NK-92 (cell line): ENCODE results near the gene FXYD4.
"Not testable (repeated sequence)": the region's sequence is repeated elsewhere in the genome, so short reads cannot be mapped to it uniquely, and the experiment has no call there.

ENCODE experiments used
- DNase-seq: peaks from one replicate; lab custom pipeline; 2025; ENCODE audit not compliant: unreplicated experiment; lab: John Stamatoyannopoulos, UW

The FXYD4 gene

DNA sequence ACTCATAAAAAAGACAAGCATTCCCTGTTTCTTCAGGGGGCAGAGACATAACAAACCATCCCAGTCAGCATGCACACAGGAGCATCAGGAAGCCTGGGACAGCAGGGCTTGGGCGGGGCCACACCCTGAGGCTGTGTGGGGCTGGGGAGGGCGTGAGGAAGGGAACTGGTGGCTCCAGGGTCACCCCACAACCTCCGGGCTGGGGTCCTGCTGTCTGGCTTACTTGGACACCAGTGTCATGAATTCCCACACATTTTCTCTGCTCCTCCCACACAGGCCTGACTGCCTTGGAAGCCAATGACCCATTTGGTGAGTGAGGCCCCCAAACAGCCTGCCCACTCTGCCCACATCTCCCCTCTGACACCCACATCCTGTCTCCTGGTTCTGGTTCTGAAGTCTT is 2.8 kb downstream of the FXYD4 start:
- no peak for DNase-seq

DNA sequence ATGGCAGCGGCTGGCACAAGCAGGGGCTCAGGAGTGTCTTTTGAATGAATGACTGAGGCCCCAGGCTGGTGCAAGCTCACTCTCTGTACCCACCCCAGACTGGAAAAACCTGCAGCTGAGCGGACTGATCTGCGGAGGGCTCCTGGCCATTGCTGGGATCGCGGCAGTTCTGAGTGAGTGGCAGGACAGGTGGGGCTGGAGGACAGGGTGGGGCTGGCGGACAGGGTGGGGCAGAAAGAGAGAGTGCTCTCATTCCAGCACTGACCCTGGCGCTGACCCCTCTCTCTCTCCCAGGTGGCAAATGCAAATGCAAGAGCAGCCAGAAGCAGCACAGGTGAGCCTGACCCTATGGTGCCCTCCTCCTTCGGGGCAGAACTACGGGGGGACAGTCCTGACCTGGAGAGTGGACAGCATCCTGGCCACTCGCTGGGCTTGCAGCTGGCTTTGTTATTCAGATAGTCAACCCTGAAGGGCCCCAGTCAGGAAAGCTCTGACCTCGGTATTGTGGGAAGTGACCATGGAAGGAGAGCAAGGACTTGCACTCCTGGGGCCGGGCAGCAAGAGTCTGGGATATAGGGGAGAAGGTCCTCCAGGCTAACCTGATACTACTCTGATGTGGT is 4.1 kb downstream of the FXYD4 start:
- no peak for DNase-seq

DNA sequence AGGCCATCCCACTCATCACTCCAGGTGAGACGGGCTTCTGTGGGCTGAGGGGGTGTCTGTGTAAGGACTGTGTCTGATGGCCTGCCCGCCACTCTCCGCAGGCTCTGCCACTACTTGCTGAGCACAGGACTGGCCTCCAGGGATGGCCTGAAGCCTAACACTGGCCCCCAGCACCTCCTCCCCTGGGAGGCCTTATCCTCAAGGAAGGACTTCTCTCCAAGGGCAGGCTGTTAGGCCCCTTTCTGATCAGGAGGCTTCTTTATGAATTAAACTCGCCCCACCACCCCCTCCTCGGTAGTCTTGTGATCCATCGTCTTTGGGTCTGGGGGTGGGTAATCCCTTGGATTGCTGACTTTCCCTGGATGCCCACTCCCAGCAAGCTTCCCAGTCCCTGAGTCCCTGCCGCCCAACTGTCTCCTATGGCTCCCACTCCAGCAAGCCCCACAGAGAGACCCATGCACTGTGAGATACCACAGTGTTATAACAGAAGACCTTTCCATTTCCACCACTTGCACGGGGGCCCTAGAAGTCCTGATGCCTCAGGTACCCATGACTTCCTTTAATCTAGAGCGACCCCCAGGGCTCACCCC is 4.7 kb downstream of the FXYD4 start:
- DNase-seq, result no peak

DNA sequence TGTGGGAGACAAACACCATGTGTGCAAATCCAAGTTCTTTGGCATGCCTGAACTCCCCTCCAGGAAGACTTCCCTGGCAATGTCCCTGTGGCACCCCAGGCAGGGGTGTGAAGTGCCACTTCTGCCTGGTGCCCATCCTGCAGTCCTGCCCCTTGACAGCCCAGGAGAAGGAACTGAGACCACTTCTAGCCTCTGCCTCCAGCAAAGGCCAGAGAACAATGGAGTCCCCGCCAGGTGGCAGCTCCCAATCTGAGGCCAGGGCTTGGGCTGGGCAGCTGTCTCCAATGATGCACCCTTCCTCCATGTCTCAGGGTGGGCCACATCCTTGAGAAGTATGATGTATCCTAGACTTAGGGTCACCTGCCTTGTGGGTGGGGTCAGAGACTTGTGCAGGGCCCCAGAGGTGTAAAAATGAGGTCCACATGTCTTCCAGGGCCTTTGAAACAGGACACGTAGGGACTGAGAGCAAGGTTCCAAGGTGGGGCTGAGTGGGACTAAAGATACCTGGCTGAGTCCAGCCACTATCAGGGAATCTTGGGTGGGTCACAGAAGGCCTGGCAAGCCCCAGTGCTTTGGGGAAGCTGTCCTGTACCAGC is 5.5 kb downstream of the FXYD4 start:
- DNase-seq, result no peak

DNA sequence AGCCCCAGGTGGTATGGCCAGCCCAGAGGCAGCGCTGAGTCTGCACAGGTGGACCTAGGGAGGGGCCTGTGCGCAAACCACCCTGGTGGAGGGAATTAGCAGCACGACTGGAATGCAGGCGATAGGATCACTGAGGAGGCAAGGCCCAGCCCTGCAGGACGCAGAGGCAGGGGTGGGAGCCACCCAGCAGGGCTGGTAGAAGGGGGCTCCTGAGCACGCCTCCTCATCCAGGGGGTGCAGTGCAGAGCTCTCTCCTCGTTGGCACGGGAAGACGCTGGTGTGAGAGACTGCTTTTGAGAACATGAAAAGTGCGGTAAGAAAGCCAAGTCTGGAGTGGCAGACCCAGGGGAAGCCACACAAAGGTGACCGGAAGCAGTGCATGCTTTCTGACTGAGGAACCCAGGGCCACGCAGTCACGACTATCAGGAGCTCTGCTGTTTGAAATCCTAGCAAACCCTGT is 6.0 kb downstream of the FXYD4 start:
- DNase-seq, result no peak

DNA sequence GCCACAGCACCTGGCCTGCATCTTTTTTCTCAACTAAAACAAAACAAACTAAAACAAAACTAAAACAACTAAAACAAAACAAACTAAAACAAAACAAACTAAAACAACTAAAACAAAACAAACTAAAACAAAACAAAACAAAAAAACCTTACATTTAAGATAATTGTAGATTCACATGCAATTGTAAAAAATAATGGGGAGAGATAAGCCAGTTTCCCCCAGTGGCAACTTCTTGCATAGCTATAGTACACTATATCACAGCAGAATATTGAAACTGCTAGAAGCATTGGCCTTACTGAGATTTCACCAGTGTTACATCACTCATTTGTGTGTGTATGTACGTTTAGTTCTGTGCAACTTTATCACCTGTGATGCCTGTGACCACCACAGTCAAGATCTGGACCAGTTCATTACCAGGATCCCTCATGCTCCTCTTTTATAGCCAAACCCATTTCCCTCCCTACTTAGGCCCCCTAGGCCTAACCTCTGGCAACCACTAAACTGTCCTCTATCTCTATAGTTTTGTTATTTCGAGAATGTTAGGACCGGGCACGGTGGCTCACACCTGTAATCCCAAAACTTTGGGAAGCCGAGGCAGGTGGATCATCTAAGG is 9.3 kb downstream of the FXYD4 start:
- no peak for DNase-seq

DNA sequence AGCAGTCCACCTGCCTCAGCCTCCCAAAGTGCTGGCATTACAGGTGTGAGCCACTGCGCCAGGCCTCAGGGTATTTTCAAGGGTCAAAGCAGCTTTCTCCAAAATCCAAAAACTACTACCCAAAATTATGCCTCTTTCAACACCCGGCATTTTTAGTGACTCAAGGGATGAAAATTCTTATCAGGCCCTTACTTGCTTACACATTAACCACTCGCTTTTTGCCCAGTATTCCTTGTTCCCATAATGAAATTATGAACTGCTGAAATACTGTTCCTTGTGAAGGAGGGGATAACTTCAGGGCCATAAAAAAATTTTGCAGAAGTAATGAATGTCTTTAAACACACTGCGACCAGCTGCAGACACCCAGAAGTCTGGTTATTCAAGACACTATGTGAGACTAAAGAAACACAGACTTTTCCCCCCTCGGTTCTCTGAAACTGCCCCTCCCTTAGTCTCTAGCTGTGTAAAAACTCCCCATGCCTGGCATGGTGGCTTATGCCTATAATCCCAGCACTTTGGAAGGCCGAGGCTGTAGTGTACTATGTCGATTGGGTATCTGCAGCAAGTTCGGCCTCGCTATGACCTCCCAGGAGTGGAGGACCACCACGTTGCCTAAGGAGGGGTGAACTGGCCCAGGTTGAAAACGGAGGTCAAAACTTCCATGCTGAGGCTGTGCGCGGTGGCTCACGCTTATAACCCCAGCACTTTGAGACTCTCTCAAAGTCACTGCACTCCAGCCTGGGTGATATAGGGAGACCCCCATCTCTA is 12.0 kb downstream of the FXYD4 start:
- no peak for DNase-seq

DNA sequence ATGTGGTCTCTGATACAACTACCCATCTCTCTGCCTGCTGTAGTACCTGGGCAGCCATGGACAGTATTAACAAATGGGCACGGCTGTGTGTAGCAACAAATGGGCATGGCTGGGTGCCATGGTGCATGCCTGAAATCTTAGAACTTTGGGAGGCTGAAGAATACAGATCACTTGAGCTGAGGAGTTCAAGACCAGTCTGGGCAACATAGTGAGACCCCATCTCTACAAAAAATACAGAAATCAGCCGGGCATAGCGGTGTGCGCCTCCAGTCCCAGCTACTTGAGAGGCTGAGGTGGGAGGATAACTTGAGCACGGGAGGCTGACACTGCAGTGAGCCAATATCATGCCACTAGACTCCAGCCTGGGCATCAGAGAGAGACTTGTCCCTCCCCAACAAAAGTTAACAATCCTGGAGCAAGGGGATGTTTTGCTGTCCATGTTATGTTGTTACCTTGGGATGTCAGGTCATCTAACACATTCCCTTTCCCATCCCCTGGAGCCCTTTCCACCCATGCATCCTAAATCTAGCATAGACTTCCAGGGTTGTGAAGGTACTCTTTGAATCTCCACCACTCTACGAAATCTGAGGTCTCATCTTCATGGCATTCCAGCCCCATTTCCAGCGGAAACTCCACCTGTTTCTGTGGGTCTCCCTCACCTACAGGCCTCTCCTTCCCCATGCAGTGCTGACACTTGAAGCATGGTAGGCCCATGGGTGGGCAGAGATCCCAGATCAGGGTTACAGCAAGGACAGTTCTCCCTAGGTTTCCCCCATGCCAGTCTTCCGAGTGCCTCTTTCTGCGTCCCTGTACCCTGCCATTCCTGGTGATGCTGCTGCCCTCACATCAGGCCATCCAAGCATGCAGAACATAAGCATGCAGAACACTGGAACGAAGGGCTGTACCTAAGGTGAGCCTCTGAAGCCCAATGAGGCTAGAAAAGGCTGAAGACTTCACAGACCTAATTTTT is 13.1 kb downstream of the FXYD4 start:
- no peak for DNase-seq

DNA sequence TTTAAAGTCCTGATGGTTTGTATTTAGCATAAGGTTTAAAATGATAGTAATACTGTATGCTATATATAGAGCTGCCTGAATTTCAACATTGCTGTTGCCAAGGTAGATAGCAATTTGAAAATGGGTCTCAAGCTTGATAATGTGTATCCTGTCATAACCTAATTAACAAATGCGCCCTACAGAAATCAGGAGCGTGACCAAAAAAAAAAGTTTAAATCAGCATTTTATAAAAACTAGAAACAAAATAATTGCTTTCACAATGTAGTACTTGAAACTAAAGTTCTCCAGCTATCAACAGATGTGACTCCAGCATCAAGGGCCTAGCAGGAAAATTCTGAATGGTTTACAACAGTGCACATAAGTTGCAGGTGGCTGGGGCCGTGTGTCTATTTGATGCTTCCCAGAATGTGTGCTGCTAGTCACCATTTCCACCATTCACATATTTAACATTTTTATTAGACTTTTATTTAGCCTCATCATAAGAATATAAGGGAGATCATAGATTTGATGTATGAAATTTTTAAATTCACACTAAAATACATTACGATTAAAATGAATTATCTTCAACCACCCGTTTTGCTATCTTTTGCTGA is 14.1 kb downstream of the FXYD4 start:
- no peak for DNase-seq

DNA sequence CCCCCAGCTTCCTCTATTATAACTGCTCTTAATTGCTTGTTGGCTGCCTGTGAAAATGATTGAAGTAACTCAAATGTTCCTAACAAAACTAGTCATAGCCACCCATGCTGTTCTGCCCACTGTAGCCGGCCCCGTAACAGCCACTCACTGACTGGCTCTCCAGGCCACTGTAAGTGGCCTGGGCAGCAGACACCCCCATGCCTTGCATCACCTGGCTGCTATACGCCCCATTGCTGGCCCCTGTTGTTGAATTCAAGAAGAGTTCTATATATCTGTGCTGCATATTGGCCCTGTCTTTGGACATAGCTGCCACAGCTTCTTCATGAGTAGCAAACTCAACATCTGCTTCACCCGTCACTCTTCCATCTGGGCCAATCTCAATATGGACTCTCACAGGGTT is 15.1 kb downstream of the FXYD4 start:
- DNase-seq, result no peak

DNA sequence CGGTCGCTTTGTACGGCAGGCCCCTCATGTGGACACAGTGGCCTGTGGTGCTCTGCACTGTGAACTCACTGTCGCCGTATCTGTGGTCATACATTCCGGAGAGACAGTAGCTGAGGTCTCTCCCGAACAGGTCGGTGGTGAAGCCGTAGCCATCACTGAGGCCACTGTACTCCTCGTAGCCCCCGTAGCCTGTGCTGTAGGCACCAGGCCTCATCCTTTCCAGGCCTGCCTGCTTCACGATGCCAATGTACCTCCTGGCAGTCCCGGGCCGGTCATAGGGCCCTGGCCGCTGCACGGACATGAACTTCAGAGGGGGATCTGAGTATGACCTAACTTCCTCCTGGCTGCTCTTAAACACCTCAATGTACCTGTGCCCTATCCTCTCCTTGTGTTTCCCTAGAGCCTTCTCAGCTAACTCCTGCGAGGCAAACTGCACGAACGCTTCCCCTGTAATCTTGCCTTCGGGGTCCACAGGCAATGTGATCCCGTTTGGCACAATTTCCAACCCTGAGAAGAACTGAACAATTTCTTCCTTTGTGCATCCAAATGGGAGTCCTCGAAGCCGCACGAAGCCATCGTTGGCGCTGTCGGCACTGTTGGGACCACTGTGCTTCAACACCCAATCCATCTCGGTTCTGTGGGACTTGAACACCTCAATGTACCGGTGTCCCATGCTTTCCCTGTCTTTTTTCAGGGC is 15.7 kb downstream of the FXYD4 start:
- no peak for DNase-seq

DNA sequence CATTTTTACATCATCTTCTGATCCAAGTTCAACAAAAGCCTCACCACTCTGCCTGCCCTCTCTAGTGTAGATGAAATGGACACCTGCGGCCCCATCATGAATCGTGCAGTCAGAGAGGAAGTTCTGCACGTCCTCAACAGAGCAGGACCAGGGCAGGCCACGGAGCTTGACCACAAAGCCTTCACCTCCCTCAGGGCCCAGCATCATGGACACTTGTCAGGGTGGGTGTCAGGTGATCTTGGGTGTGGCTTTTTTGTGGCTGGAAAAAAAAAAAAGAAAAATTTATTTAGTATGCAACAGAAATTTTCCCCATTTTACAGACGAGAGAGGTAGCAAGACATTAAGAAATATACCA is 16.2 kb downstream of the FXYD4 start:
- no peak for DNase-seq

DNA sequence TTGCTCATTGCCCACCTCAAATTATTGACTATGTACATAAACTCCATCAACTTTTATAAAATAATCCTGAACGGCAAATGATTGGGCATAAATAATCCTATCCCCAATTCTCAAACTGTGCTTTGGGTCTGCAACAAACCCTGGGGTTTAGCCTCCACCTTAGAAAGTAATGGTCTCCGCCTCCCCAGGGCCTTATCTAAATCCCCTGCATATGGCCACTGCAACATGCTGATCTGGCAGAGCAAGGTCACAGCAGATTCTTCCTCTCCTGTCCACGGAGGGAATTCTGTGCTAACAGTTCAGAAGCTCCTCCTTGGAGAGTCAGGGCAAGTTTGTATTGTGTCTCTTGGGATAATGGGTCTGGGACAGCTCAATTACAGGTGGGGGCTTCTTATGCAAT is 18.4 kb downstream of the FXYD4 start:
- no peak for DNase-seq

DNA sequence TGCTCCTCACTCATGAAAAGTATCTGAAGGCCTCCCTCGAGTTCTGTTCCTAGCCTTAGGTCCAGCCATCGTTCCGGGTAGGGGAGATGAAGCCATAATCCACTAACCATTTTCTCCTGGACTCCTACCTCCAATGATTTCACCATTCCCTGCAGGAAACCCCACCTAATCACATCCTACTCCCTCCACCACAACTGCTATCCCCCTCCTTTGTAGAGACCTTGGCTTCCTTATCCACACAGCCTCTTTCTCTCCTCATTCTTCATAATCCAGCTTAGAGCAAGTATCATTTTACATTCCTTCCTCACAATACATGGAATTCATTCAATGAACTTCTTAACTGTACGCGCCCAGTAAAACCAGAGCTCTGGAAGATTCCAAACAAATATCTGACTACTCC is 18.9 kb downstream of the FXYD4 start:
- no peak for DNase-seq

DNA sequence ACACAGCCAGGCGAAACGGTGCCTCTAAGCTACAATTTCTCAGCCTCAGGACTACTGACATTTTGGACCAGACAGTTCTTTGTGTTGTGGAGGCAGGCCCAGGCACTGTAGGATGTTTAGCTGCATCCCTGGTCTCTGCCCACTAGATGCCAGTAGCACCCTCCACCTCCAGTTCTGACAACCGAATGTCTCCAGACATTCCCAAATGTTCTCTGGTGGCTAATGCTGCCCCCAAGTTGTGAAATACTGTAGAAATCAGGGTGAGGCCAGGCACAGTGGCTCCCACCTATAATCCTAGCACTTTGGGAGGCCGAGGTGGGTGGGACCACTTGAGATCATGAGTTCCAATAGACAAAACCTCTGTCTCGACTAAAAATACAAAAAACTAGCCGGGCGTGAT is 19.3 kb downstream of the FXYD4 start:
- DNase-seq, result no peak

DNA sequence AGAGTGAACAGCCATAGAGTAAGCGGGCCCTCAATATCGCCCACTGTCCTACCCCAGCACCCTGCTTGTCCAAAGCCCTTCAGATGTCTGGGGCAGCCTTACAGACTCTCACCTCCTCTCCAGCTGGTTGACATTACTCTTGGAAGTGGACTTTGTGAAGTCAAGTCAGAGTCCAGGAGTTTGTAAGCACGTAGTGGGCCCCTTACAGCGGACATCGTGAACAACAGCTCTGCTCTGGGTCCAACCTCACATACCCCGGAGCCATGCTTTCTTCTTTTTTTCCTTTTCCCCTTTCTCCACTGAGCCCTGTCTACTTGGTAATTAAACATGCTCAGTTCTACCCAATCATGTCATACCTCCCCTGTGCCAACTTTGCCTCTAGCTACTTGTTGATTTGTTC is 20.1 kb downstream of the FXYD4 start:
- no peak for DNase-seq

DNA sequence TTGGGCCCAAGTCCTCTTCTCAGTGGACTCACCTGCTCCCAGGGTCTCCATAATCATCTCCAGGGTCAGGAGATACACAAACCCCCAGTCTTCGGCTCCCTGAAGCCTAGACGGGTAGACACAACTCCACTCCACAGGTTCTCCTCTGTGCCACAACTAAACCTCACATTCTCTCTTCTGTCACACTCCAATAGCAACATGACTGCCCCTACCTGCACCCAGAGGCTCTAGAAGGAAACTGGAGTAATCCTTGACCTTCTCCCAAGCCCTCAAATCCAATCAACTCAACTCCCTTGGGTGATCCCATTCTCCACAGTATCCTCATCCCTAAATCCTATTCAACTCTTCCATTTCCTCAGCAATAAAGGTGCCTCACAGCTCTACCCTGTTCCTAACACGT is 21.3 kb downstream of the FXYD4 start:
- no peak for DNase-seq

DNA sequence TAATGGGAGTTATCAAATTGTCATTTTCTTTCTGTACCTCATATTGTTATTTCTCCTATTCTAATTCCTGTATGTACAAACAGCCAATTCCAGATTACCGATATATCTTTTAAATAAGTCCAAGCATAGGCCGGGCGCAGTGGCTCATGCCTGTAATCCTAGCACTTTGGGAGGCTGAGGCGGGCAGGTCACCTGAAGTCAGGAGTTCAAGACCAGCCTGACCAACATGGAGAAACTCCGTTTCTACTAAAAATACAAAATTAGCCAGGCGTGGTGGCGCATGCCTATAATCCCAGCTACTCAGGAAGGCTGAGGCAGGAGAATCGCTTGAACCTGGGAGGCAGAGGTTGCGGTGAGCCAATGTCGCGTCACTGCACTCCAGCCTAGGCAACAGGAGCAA is 21.8 kb downstream of the FXYD4 start:
- DNase-seq, result not testable (repeated sequence)

DNA sequence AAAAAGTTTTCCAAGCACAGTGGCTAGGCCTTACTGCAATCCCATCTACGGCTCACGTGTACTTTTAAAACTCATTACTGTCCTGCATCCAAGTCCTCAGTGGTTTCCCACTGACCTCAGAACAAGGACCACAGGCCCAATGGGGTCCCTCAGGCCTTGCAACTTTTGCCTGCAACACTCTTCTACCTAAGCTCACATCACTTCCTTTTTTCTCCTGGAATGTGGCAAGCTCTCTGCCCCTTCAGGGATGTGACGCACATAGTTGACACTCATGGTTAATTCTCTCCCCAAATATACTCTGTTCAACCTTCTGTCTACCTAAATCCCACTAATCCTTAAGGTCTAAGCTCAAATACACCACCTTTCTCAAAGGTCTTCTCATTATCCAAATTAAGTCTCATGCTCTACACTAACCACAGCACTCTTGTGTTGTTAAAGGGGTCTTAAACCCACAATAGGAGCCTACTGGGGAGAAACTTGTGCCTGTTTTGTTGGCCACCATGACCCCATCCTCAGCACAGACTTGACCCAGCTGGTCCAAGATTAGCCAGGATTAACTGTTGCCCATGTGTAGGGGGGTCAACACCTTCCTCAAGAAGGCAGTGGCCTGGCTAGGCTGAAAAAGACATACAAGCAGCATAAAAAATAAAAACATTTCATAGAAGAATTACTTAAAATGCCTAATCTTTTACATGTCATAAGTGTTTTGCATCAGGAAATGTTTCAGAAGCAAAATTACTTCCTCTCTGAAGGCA is 22.3 kb downstream of the FXYD4 start:
- DNase-seq, result no peak
